Astrocyte of the cerebellum (primary cell): ENCODE data around the gene UQCRC1.

ENCODE experiments used
- DNase-seq: peaks from one replicate; pipeline ENCODE4 v3.0.0-alpha.2; 2011; ENCODE audit warnings: low read depth
- H3K4me3 ChIP-seq: 2 replicates; pipeline ENCODE4 v1.5.1; 2011; ENCODE audit warnings: mild to moderate bottlenecking, low read depth, low read length, moderate library complexity
- CTCF ChIP-seq: IDR thresholded peaks from 2 replicates; pipeline ENCODE4 v1.5.1; 2012; ENCODE audit warnings: low read length, low read depth, moderate library complexity, mild to moderate bottlenecking; ENCODE audit errors: missing control alignments
- in situ Hi-C: cut with HindIII; loops from 2 replicates; pipeline ENCODE4 v1.10.0; 2017; ENCODE audit warnings: low sequenced_read_pairs

Gene UQCRC1

DNA sequence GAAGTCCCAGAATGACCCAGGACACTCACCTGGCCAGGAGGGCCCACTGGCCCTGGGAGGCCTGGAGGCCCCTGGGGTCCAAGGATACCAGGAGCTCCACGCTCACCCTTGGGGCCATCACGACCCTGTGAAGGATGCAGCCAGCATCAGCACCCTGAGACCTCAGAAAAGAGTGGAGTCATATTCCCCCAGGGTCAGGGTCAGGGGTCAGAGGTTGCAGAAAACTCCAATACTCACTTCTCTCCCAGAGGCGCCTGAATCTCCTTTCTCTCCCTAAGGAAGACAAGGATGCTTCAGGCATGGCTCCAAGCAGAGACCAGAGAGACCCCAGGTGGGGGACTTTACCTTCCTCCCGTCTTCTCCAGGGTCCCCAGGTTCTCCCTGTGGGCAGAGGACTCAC is 32.8 kb downstream of the UQCRC1 start:
- TF ChIP-seq CTCF: no peak
- DNase-seq: no peak
- in situ Hi-C loops: no loop called here
- no peak overlapping the region for H3K4me3 ChIP-seq

GRCh38 chr3:48575366-48575765 is 34.1 kb downstream of the UQCRC1 start:
- in situ Hi-C loops: no loop called here
- H3K4me3 ChIP-seq: no peak overlapping the region
- no peak for DNase-seq
- no peak for TF ChIP-seq CTCF

- TF ChIP-seq CTCF: no peak
- H3K4me3 ChIP-seq: no peak overlapping the region
- no peak for DNase-seq
- in situ Hi-C loops: no loop called here
Observed at GRCh38 chr3:48573973-48574585, 35.4 kb downstream of the UQCRC1 start.

GRCh38 chr3:48572517-48572916 is 36.9 kb downstream of the UQCRC1 start:
- in situ Hi-C loops: no loop called here
- no peak overlapping the region for H3K4me3 ChIP-seq
- DNase-seq: no peak
- TF ChIP-seq CTCF: no peak

DNA sequence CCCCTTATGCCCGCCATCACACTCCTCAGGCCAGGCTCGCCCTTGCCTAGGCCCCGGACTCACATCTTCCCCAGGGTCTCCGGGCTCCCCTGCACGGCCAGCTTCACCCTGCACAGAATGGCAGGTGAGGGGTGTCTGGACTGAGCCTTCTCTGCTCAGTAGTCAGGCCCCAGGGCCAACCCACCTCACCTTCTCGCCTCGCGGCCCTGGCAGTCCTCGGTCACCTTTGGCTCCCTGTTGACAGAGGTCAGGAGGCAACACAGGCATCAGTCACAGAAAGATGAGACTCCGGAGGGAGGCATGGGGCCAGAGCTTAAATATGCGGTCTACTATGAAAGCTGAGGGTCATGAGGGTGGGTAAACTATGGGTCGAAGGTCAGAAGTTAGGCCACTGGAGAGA is 37.5 kb downstream of the UQCRC1 start:
- no peak for TF ChIP-seq CTCF
- no peak overlapping the region for H3K4me3 ChIP-seq
- no peak for DNase-seq
- in situ Hi-C loops: no loop called here

GRCh38 chr3:48569808-48570450 is 39.5 kb downstream of the UQCRC1 start:
- H3K4me3 ChIP-seq: no peak overlapping the region
- no peak for TF ChIP-seq CTCF
- DNase-seq: no peak
- in situ Hi-C loops: no loop called here

GRCh38 chr3:48569400-48569799 is 40.0 kb downstream of the UQCRC1 start:
- no peak for DNase-seq
- no peak for TF ChIP-seq CTCF
- H3K4me3 ChIP-seq: no peak overlapping the region
- in situ Hi-C loops: no loop called here
